Suprapubic skin (tissue), 4 donors: Measurements from ENCODE around the gene SPTLC3. TPM values are rescaled to one million over a fixed set of nuclear protein-coding genes. Genes with fewer than 3 reads are reported as not detected.
A peak's percentile ranks its signal among the peaks of the same experiment; 100 is the strongest.

ENCODE experiments used
- DNase-seq, 2 donors: peaks; one replicate each; pipeline ENCODE4 v3.0.0-alpha.2; 2019; ENCODE audit warnings: low spot score in 2 of 2
- H3K27ac ChIP-seq: fragments of 200-600 bp; sonication (generic); one replicate; pipeline ENCODE4 v1.5.1; 2019
- H3K27me3 ChIP-seq: fragments of 200-600 bp; sonication (generic); one replicate; pipeline ENCODE4 v1.5.1; 2019
- H3K36me3 ChIP-seq: fragments of 200-600 bp; sonication (generic); one replicate; pipeline ENCODE4 v1.5.1; 2019
- H3K4me1 ChIP-seq: fragments of 200-600 bp; sonication (generic); one replicate; pipeline ENCODE4 v1.5.1; 2019
- H3K4me3 ChIP-seq: fragments of 200-600 bp; sonication (generic); one replicate; pipeline ENCODE4 v1.5.1; 2019; ENCODE audit warnings: mild to moderate bottlenecking
- H3K9me3 ChIP-seq: fragments of 200-600 bp; sonication (generic); one replicate; pipeline ENCODE4 v1.5.1; 2019
- EP300 ChIP-seq: sonication (generic); formaldehyde crosslinking; IDR thresholded peaks from one replicate; pipeline ENCODE4 v1.6.1; 2017; ENCODE audit warnings: antibody characterized with exemption
- POLR2A ChIP-seq, 2 donors: fragments of 450-650 bp; IDR thresholded peaks; one replicate each; pipeline ENCODE4 v1.6.1; 2017; ENCODE audit warnings: antibody characterized with exemption in 2 of 2, mild to moderate bottlenecking in 2 of 2, moderate library complexity in 2 of 2
- POLR2AphosphoS5 ChIP-seq, 3 donors: sonication (generic); formaldehyde crosslinking; IDR thresholded peaks; one replicate each; pipeline ENCODE4 v1.6.1; 2017; ENCODE audit warnings: antibody characterized with exemption in 3 of 3
- WGBS: methylation state at CpG from one replicate; pipeline ENCODE4 v1.1.5; 2018; 5-methylcytosine and 5-hydroxymethylcytosine counted together
- total RNA-seq, 4 donors: library from RNA; depleted of rRNA; stranded (reverse); fragments of >200 nt; gene quantifications; one replicate each; pipeline ENCODE4 v1.1.0, GENCODE V29; 2016
- TF ChIP-seq, protein P1 (sequence below), 2 donors: fragments of 200-600 bp in 1 of 2; fragments of 450-650 bp in 1 of 2; sonication (generic) in 1 of 2; IDR thresholded peaks; one replicate each; pipeline ENCODE4 v1.5.1; 2016 to 2019; ENCODE audit warnings: antibody characterized with exemption in 2 of 2, mild to moderate bottlenecking in 1 of 2, moderate library complexity in 1 of 2

Gene SPTLC3
- total RNA-seq, 4 donors from 2014 or later = 54.1 to 83.0 (median 64.7) TPM

DNA sequence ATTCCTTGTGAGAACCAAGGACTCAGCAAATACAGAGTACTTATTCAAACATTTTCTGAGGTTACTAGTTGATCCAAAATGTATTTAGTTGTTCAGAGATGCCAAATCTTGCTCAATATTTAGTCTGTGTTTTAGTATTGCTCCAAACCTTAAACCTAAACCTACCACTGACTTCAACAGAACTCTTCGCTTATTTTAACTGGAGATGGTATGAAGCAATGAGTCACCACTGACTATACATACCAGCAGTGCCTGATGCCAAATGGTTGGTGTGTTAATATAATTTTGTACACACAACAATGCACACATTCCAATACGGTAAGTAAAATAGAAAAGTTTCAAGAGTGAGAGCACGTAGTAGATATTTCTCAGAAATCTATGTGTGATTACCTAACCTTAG lies 1.9 kb upstream of the SPTLC3 start:
- TF ChIP-seq POLR2A (IDR thresholded peaks at IDR 0.05) = no peak
- TF ChIP-seq POLR2AphosphoS5 (IDR thresholded peaks at IDR 0.05) = no peak
- no peak for TF ChIP-seq EP300
- TF ChIP-seq, protein P1, sequence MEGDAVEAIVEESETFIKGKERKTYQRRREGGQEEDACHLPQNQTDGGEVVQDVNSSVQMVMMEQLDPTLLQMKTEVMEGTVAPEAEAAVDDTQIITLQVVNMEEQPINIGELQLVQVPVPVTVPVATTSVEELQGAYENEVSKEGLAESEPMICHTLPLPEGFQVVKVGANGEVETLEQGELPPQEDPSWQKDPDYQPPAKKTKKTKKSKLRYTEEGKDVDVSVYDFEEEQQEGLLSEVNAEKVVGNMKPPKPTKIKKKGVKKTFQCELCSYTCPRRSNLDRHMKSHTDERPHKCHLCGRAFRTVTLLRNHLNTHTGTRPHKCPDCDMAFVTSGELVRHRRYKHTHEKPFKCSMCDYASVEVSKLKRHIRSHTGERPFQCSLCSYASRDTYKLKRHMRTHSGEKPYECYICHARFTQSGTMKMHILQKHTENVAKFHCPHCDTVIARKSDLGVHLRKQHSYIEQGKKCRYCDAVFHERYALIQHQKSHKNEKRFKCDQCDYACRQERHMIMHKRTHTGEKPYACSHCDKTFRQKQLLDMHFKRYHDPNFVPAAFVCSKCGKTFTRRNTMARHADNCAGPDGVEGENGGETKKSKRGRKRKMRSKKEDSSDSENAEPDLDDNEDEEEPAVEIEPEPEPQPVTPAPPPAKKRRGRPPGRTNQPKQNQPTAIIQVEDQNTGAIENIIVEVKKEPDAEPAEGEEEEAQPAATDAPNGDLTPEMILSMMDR (IDR thresholded peaks at IDR 0.05) = no peak
- Histone ChIP-seq H3K4me1 (peaks cover 16% of the 10 kb centered on the region), H3K4me3 (no peak overlapping the region), H3K9me3 (no peaks in the 10 kb centered on the region), H3K27ac (no peak overlapping the region), H3K27me3 (no peaks in the 10 kb centered on the region), H3K36me3 (no peaks in the 10 kb centered on the region)
- 75% methylated on average over 3 of the region's 3 CpGs for WGBS
- no peak for DNase-seq

DNA sequence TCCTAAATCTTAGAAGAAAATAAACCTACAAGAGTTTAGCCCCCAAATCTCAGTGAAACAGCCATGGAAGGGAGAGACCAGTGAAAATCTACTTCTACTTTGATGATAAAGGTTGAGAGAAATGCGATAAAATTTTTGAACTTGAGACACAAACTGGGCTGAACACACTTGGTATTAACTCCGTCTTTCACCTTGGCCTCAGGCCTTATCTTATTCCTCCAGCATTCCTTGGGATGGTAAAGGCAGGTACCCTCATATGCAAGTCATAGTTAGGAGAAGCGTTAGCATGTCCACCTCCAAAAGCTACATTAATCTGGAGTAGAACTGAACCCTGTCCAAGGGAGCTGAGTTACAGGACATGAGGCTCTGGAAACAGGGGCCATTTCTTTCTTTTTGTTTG lies 1.2 kb upstream of the SPTLC3 start:
- no peaks in the 10 kb centered on the region for H3K36me3 ChIP-seq

DNA sequence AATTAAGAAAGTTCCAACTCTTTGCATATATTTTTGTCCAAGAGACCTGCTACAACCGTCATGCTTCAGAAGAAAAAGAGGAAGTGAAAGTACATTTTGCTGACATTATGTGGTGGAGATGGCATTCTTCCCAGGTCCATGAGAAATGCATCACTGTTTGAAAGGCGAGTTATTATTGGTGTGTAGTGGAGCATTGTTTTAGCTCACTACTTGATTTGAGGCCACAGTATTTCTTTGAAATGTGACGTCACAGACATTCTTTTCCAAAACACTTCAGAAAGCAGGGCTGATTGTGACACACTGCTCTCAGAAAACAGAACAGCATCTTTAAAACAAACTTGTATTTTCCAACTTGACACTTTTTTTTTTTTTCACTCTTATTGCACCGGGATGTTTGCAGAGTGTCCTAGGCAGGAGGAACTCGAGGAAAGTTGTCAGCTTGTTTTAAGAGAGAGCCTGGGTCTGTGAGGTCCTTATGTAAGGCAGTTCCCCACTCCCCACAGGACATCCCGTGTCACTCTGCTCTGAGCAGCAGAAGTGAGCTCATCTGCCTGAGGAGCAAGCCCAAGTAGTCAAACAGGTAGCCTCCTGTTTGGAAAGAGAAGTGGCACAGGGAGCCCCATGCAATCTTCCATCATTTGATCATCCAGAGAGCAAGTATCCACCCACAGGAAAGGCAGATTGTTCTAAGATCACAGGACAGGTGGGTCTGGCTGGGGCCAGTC lies 1.1 kb downstream of the SPTLC3 start:
- no peak for DNase-seq
- WGBS = 2% methylated on average over 6 of the region's 6 CpGs
- TF ChIP-seq POLR2AphosphoS5 (IDR thresholded peaks at IDR 0.05) (peak in 1 of 3 donors; percentile 30), EP300 (no peak)
- TF ChIP-seq, protein P1 (IDR thresholded peaks at IDR 0.05) = no peak

More for the DNA sequence above, 1.2 kb upstream of the SPTLC3 start:
- Histone ChIP-seq H3K9me3 (no peaks in the 10 kb centered on the region), H3K4me1 (peaks cover 18% of the 10 kb centered on the region), H3K4me3 (no peak overlapping the region), H3K27ac (no peak overlapping the region), H3K27me3 (no peaks in the 10 kb centered on the region)
- 77% methylated on average over 3 of the region's 3 CpGs for WGBS
- TF ChIP-seq EP300 (no peak), POLR2AphosphoS5 (IDR thresholded peaks at IDR 0.05) (no peak), POLR2A (IDR thresholded peaks at IDR 0.05) (no peak)
- TF ChIP-seq, protein P1 (IDR thresholded peaks at IDR 0.05) = no peak
- DNase-seq = no peak

DNA sequence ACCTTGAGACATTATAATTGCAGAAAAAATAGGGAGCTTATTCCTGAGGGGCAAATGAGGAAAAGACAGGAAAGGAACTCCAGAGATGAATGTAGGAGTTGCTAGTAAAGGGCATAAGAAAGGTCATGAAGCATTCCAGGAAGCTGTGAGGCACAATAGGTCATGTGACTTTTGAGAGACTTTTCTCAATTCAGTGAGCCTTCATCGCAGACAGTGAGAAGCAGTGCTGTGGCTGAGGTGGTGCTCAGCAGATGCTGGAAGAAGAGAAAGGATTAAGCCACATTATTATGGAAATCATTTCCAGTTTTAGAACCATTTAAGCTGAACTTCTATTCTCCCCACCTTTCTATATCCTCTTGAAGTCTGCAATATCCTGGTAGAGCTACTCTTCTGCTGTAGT lies 4.1 kb downstream of the SPTLC3 start:
- Histone ChIP-seq H3K27me3 (no peaks in the 10 kb centered on the region), H3K9me3 (no peaks in the 10 kb centered on the region), H3K4me1 (peaks cover 24% of the 10 kb centered on the region), H3K4me3 (no peak overlapping the region), H3K36me3 (no peaks in the 10 kb centered on the region), H3K27ac (no peak overlapping the region)
- 72% methylated on average over 1 of the region's 1 CpG for WGBS
- no peak for TF ChIP-seq EP300
- TF ChIP-seq, protein P1 (IDR thresholded peaks at IDR 0.05) = no peak
- no peak for TF ChIP-seq POLR2A (IDR thresholded peaks at IDR 0.05)
- no peak for TF ChIP-seq POLR2AphosphoS5 (IDR thresholded peaks at IDR 0.05)
- DNase-seq = no peak

More for the DNA sequence above, 1.1 kb downstream of the SPTLC3 start:
- peaks cover 24% of the 10 kb centered on the region for H3K4me1 ChIP-seq
- no peaks in the 10 kb centered on the region for H3K9me3 ChIP-seq
- H3K27ac ChIP-seq = peak overlapping the region; percentile 81
- H3K27me3 ChIP-seq = no peaks in the 10 kb centered on the region
- H3K36me3 ChIP-seq = no peaks in the 10 kb centered on the region
- H3K4me3 ChIP-seq = peak overlapping the region; percentile 53

DNA sequence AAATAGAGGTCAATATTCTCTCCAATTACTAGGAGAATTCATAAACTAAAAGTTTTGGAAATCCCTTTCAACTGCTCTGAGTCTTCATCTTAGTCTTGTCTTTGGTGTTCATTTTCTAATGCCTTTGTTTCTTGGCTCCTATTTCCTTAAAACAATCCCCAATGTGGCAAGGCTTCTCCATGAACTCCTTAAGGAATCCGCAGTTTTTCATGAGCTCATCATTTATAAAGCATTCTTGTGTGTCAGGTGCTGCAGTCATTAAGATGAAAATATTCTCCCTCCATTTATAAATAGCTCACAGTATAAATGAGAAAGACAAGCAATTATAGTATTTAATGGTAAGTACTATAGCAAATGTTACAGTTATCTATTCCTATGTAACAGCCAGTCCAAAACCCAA lies 4.6 kb downstream of the SPTLC3 start:
- Histone ChIP-seq H3K4me3 (no peak overlapping the region), H3K4me1 (peaks cover 24% of the 10 kb centered on the region), H3K27me3 (no peaks in the 10 kb centered on the region), H3K36me3 (no peaks in the 10 kb centered on the region), H3K27ac (no peak overlapping the region), H3K9me3 (no peaks in the 10 kb centered on the region)
- WGBS = 91% methylated on average over 1 of the region's 1 CpG
- TF ChIP-seq POLR2AphosphoS5 (IDR thresholded peaks at IDR 0.05) (no peak), EP300 (no peak), POLR2A (IDR thresholded peaks at IDR 0.05) (no peak)
- TF ChIP-seq, protein P1 (IDR thresholded peaks at IDR 0.05) = no peak
- no peak for DNase-seq
